Astrocyte (in vitro differentiated cells and primary cell): ENCODE results near the gene SCAPER. TPM values are rescaled to one million over a fixed set of nuclear protein-coding genes. Genes with fewer than 3 reads are reported as not detected.
A peak's percentile ranks its signal among the peaks of the same experiment; 100 is the strongest.
"Not testable (repeated sequence)": the region's sequence is repeated elsewhere in the genome, so short reads cannot be mapped to it uniquely, and the experiment has no call there.

Experiments
- DNase-seq: peaks from one replicate; pipeline ENCODE4 v3.0.0-alpha.2; 2010; ENCODE audit warnings: low read depth
- FAIRE-seq: peaks from 2 replicates; lab custom pipeline; 2011; peaks lifted over from hg19 to GRCh38; lab: Jason Lieb, UNC
- H2AFZ ChIP-seq: 2 replicates; pipeline ENCODE4 v1.6.0; 2012; ENCODE audit warnings: low read depth, low read length, inconsistent platforms
- H3K27ac ChIP-seq: 2 replicates; pipeline ENCODE4 v1.5.1; 2011; ENCODE audit warnings: low read depth, low read length, inconsistent platforms
- H3K27me3 ChIP-seq: 2 replicates; pipeline ENCODE4 v1.6.0; 2011; ENCODE audit warnings: low read length, inconsistent platforms; ENCODE audit not compliant: insufficient read depth
- H3K36me3 ChIP-seq: 2 replicates; pipeline ENCODE4 v1.5.1; 2011; ENCODE audit warnings: low read length, inconsistent platforms; ENCODE audit not compliant: insufficient read depth
- H3K4me1 ChIP-seq: 2 replicates; pipeline ENCODE4 v1.5.1; 2011; ENCODE audit warnings: low read length, inconsistent platforms; ENCODE audit not compliant: insufficient read depth
- H3K4me2 ChIP-seq: 2 replicates; pipeline ENCODE4 v1.6.0; 2012; ENCODE audit warnings: low read length, inconsistent platforms
- H3K4me3 ChIP-seq: 2 replicates; pipeline ENCODE4 v1.5.1; 2011; ENCODE audit warnings: low read depth, mild to moderate bottlenecking, low read length, inconsistent platforms; ENCODE audit not compliant: insufficient read depth
- H3K79me2 ChIP-seq: 2 replicates; pipeline ENCODE4 v1.6.0; 2012; ENCODE audit warnings: mild to moderate bottlenecking, low read length, inconsistent platforms; ENCODE audit not compliant: insufficient read depth
- H3K9ac ChIP-seq: 2 replicates; pipeline ENCODE4 v1.6.0; 2012; ENCODE audit warnings: mild to moderate bottlenecking, low read length, inconsistent platforms
- H3K9me3 ChIP-seq: 2 replicates; pipeline ENCODE4 v1.5.1; 2012; ENCODE audit warnings: low read depth, mild to moderate bottlenecking, low read length, inconsistent platforms; ENCODE audit not compliant: insufficient read depth
- H4K20me1 ChIP-seq: 2 replicates; pipeline ENCODE4 v1.6.0; 2012; ENCODE audit warnings: low read length, inconsistent platforms; ENCODE audit not compliant: insufficient read depth
- H3K27ac Mint-ChIP-seq: one replicate; pipeline ENCODE4 v1.8.0; 2021; ENCODE audit warnings: mild to moderate bottlenecking, mixed read lengths; ENCODE audit not compliant: unreplicated experiment
- H3K27me3 Mint-ChIP-seq: one replicate; pipeline ENCODE4 v1.8.0; 2021; ENCODE audit warnings: low read depth, mixed read lengths; ENCODE audit not compliant: unreplicated experiment
- H3K36me3 Mint-ChIP-seq: one replicate; pipeline ENCODE4 v1.8.0; 2021; ENCODE audit warnings: low read depth, mixed read lengths; ENCODE audit not compliant: unreplicated experiment
- H3K4me1 Mint-ChIP-seq: one replicate; pipeline ENCODE4 v1.8.0; 2021; ENCODE audit warnings: low read depth, mixed read lengths; ENCODE audit not compliant: unreplicated experiment
- H3K4me3 Mint-ChIP-seq: one replicate; pipeline ENCODE4 v1.8.0; 2021; ENCODE audit warnings: mild to moderate bottlenecking, moderate library complexity, mixed read lengths; ENCODE audit not compliant: unreplicated experiment
- H3K9me3 Mint-ChIP-seq: one replicate; pipeline ENCODE4 v1.8.0; 2021; ENCODE audit warnings: mild to moderate bottlenecking, mixed read lengths; ENCODE audit not compliant: unreplicated experiment
- CTCF ChIP-seq: IDR thresholded peaks from 2 replicates; pipeline ENCODE4 v1.5.1; 2011; ENCODE audit warnings: low read depth, mild to moderate bottlenecking, inconsistent platforms, low read length, moderate library complexity; ENCODE audit not compliant: insufficient read depth
- EZH2 ChIP-seq: IDR thresholded peaks from 2 replicates; pipeline ENCODE4 v1.6.1; 2012; ENCODE audit warnings: mild to moderate bottlenecking, low read length, inconsistent platforms; ENCODE audit not compliant: insufficient read depth
- total RNA-seq: library from RNA; stranded (reverse); gene quantifications from 2 replicates; pipeline ENCODE4 v1.2.1, GENCODE V29; 2021

Gene SCAPER
- total RNA-seq, 1 donor from 2014 or later, result 8.6 TPM

- H3K9ac ChIP-seq, result no peak overlapping the region
- Mint-ChIP-seq H3K9me3 (peaks cover 4% of the 10 kb centered on the region), H3K4me3 (no peak overlapping the region), H3K36me3 (peaks cover 3% of the 10 kb centered on the region), H3K27ac (no peak overlapping the region), H3K27me3 (no peaks in the 10 kb centered on the region), H3K4me1 (peaks cover 2% of the 10 kb centered on the region)
- TF ChIP-seq EZH2 (no peak), CTCF (no peak)
- no peak overlapping the region for H3K4me2 ChIP-seq
- DNase-seq (no peak), FAIRE-seq (no peak)
- H3K27me3 ChIP-seq, result no peaks in the 10 kb centered on the region
- H3K36me3 ChIP-seq, result no peaks in the 10 kb centered on the region
- no peaks in the 10 kb centered on the region for H4K20me1 ChIP-seq
- no peaks in the 10 kb centered on the region for H3K4me1 ChIP-seq
- no peaks in the 10 kb centered on the region for H3K9me3 ChIP-seq
- no peak overlapping the region for H2AFZ ChIP-seq
- no peak overlapping the region for H3K4me3 ChIP-seq
- no peak overlapping the region for H3K27ac ChIP-seq
- H3K79me2 ChIP-seq, result no peaks in the 10 kb centered on the region
Observed at GRCh38 chr15:76829939-76830338, 75.2 kb downstream of the SCAPER start.

GRCh38 chr15:76823890-76824289 is 81.2 kb downstream of the SCAPER start:
- peaks cover 5% of the 10 kb centered on the region for H3K36me3 Mint-ChIP-seq
- H4K20me1 ChIP-seq, result no peaks in the 10 kb centered on the region
- no peaks in the 10 kb centered on the region for H3K27me3 ChIP-seq
- H3K4me1 Mint-ChIP-seq, result no peaks in the 10 kb centered on the region
- H3K4me3 Mint-ChIP-seq, result no peak overlapping the region
- H3K4me2 ChIP-seq, result no peak overlapping the region
- H3K27ac Mint-ChIP-seq, result no peak overlapping the region
- H2AFZ ChIP-seq, result no peak overlapping the region
- H3K9me3 ChIP-seq, result no peaks in the 10 kb centered on the region
- H3K9me3 Mint-ChIP-seq, result no peaks in the 10 kb centered on the region
- no peaks in the 10 kb centered on the region for H3K36me3 ChIP-seq
- peak; percentile 4 for DNase-seq
- H3K4me3 ChIP-seq, result no peak overlapping the region
- no peaks in the 10 kb centered on the region for H3K79me2 ChIP-seq
- H3K4me1 ChIP-seq, result no peaks in the 10 kb centered on the region
- no peak overlapping the region for H3K27ac ChIP-seq
- FAIRE-seq, result no peak
- H3K27me3 Mint-ChIP-seq, result no peaks in the 10 kb centered on the region
- H3K9ac ChIP-seq, result no peak overlapping the region
- no peak for TF ChIP-seq CTCF
- no peak for TF ChIP-seq EZH2

- no peaks in the 10 kb centered on the region for H3K9me3 ChIP-seq
- H2AFZ ChIP-seq, result no peak overlapping the region
- Mint-ChIP-seq H3K9me3 (peaks cover 2% of the 10 kb centered on the region), H3K27me3 (no peaks in the 10 kb centered on the region), H3K4me3 (no peak overlapping the region), H3K36me3 (peaks cover 8% of the 10 kb centered on the region), H3K4me1 (no peaks in the 10 kb centered on the region), H3K27ac (no peak overlapping the region)
- no peak overlapping the region for H3K27ac ChIP-seq
- H3K27me3 ChIP-seq, result no peaks in the 10 kb centered on the region
- no peak overlapping the region for H3K9ac ChIP-seq
- H3K4me1 ChIP-seq, result no peaks in the 10 kb centered on the region
- no peaks in the 10 kb centered on the region for H3K36me3 ChIP-seq
- DNase-seq (no peak), FAIRE-seq (no peak)
- H3K4me2 ChIP-seq, result no peak overlapping the region
- TF ChIP-seq CTCF (no peak), EZH2 (no peak)
- H3K4me3 ChIP-seq, result no peak overlapping the region
- no peaks in the 10 kb centered on the region for H4K20me1 ChIP-seq
- no peaks in the 10 kb centered on the region for H3K79me2 ChIP-seq
Observed at GRCh38 chr15:76823303-76823702, 81.8 kb downstream of the SCAPER start.

GRCh38 chr15:76818926-76819325 is 86.2 kb downstream of the SCAPER start:
- FAIRE-seq, DNase-seq, H3K9ac ChIP-seq, H3K27ac ChIP-seq, H3K9me3 Mint-ChIP-seq, H3K9me3 ChIP-seq, H3K4me1 ChIP-seq, H3K27me3 Mint-ChIP-seq, H4K20me1 ChIP-seq, H3K27ac Mint-ChIP-seq, H3K4me3 Mint-ChIP-seq, H3K4me2 ChIP-seq, H3K4me3 ChIP-seq, H2AFZ ChIP-seq, H3K27me3 ChIP-seq, H3K4me1 Mint-ChIP-seq, H3K79me2 ChIP-seq, H3K36me3 ChIP-seq: not testable (repeated sequence)
- peaks cover 10% of the 10 kb centered on the region for H3K36me3 Mint-ChIP-seq
